GM12874 (cell line): ENCODE data around the gene RUNX2.

Source experiments
- CTCF ChIP-seq: IDR thresholded peaks from 2 replicates; pipeline ENCODE4 v1.5.1; 2011; ENCODE audit warnings: low read depth, mild to moderate bottlenecking, control low read depth, low read length, moderate library complexity; ENCODE audit not compliant: insufficient read depth

The RUNX2 gene

GRCh38 chr6:45548657-45549515 is 220.8 kb downstream of the RUNX2 start:
- no peak for TF ChIP-seq CTCF

GRCh38 chr6:45552536-45552935 is 224.4 kb downstream of the RUNX2 start:
- no peak for TF ChIP-seq CTCF

- TF ChIP-seq CTCF = no peak
Measured at GRCh38 chr6:45553730-45554344, 225.7 kb downstream of the RUNX2 start.

GRCh38 chr6:45554591-45554990 is 226.5 kb downstream of the RUNX2 start:
- no peak for TF ChIP-seq CTCF

GRCh38 chr6:45555981-45556771 is 228.0 kb downstream of the RUNX2 start:
- no peak for TF ChIP-seq CTCF

GRCh38 chr6:45556828-45557227 is 228.7 kb downstream of the RUNX2 start:
- no peak for TF ChIP-seq CTCF

- TF ChIP-seq CTCF = no peak
Measured at GRCh38 chr6:45557454-45557853, 229.3 kb downstream of the RUNX2 start.
